Natural killer cell treated with Interleukin-12 subunit alpha and Interleukin-12 subunit beta and Interleukin-15 and Interleukin-18, amount 100 ng/mL, for 72 hours (primary cell): ENCODE measurements around the gene TAPBP. TPM values are rescaled to one million over a fixed set of nuclear protein-coding genes. Genes with fewer than 3 reads are reported as not detected.
"Not testable (repeated sequence)": the region's sequence is repeated elsewhere in the genome, so short reads cannot be mapped to it uniquely, and the experiment has no call there.

Experiments used
- ATAC-seq, 2 donors: fragments of 150-1000 bp; cut with Tn5 transposase in 1 of 2; sonication (Bioruptor Pico), chemical (Tn5 transposase) in 1 of 2; 2 replicates each; pipeline ENCODE4 v1.10.0; 2021
- DNase-seq: peaks from one replicate; pipeline ENCODE4 v3.0.0; 2022; ENCODE audit warnings: low spot score
- H3K27ac Mint-ChIP-seq, 2 donors: 1 replicate in 1 of 2; 2 replicates in 1 of 2; pipeline ENCODE4 v1.8.0; 2022; ENCODE audit warnings: mixed read lengths in 2 of 2, mild to moderate bottlenecking in 1 of 2, moderate library complexity in 1 of 2
- H3K27me3 Mint-ChIP-seq, 2 donors: 1 replicate in 1 of 2; 2 replicates in 1 of 2; pipeline ENCODE4 v1.8.0; 2022; ENCODE audit warnings: mixed read lengths in 2 of 2
- H3K36me3 Mint-ChIP-seq: one replicate; pipeline ENCODE4 v1.8.0; 2022; ENCODE audit warnings: mixed read lengths
- H3K4me1 Mint-ChIP-seq, 2 donors: 1 replicate in 1 of 2; 2 replicates in 1 of 2; pipeline ENCODE4 v1.8.0; 2022; ENCODE audit warnings: low read depth in 2 of 2, mixed read lengths in 2 of 2, mild to moderate bottlenecking in 1 of 2
- H3K4me3 Mint-ChIP-seq: one replicate; pipeline ENCODE4 v1.8.0; 2022; ENCODE audit warnings: mixed read lengths
- H3K9me3 Mint-ChIP-seq: 2 replicates; pipeline ENCODE4 v1.8.0; 2022; ENCODE audit warnings: mixed read lengths
- total RNA-seq, 2 donors: library from RNA; stranded (reverse); gene quantifications; one replicate each; pipeline ENCODE4 v1.2.3, GENCODE V29; 2022

The TAPBP gene
- total RNA-seq, 2 donors from 2014 or later: 243 to 346 TPM

- H3K9me3 Mint-ChIP-seq: no peaks in the 10 kb centered on the region
- H3K4me3 Mint-ChIP-seq: peak overlapping the region; percentile 95
- no peak for ATAC-seq
- no peaks in the 10 kb centered on the region for H3K27me3 Mint-ChIP-seq
- H3K36me3 Mint-ChIP-seq: peaks cover 35% of the 10 kb centered on the region
- H3K27ac Mint-ChIP-seq: peak overlapping the region; percentile 97 to 99
- DNase-seq: no peak
- H3K4me1 Mint-ChIP-seq: peaks cover 57 to 72% of the 10 kb centered on the region in 2 donors
These were observed 39.7 kb downstream of the TAPBP start for GRCh38 chr6:33273924-33274902.

DNA sequence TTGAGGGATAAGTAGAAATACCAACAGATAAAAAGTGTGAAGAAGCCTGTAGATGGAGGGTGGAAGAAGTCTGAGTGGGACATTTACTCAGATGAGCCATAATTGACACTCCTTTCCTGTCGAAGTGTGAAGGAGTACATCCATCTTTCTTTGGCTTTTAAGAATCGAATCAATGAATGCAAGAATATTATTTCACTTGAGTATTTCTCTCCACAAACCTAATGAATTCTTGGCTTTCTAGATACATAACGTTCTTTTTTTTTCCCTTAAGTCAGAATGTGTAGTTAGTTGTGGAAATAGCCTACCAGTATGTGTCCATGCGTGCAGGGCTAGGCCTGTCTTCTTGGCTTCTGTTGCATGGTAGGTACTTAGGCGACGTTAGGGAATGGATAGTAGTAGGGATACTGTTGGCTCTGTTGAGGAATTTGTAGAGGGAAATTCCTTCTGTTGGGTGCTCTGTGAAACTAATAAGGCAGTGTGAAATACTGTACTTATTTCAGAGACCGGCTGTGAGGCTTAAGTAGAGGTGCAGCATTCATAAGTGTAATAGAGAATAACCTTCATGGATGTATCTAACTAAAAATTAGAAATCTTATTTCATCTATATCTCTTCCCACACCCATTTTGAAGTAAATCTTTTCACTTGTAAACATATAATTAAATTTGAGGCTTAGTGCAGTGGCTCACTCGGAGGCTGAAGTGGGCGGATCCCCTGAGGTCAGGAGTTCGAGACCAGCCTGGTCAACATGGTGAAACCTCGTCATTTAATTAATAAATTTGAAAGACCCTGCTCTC is 40.6 kb downstream of the TAPBP start:
- Mint-ChIP-seq H3K36me3 (peaks cover 40% of the 10 kb centered on the region), H3K9me3 (no peaks in the 10 kb centered on the region), H3K4me1 (peaks cover 52 to 72% of the 10 kb centered on the region in 2 donors), H3K27me3 (no peaks in the 10 kb centered on the region), H3K4me3 (peak overlapping the region; percentile 95), H3K27ac (peak overlapping the region; percentile 97 to 99)
- DNase-seq (no peak), ATAC-seq (no peak)

DNA sequence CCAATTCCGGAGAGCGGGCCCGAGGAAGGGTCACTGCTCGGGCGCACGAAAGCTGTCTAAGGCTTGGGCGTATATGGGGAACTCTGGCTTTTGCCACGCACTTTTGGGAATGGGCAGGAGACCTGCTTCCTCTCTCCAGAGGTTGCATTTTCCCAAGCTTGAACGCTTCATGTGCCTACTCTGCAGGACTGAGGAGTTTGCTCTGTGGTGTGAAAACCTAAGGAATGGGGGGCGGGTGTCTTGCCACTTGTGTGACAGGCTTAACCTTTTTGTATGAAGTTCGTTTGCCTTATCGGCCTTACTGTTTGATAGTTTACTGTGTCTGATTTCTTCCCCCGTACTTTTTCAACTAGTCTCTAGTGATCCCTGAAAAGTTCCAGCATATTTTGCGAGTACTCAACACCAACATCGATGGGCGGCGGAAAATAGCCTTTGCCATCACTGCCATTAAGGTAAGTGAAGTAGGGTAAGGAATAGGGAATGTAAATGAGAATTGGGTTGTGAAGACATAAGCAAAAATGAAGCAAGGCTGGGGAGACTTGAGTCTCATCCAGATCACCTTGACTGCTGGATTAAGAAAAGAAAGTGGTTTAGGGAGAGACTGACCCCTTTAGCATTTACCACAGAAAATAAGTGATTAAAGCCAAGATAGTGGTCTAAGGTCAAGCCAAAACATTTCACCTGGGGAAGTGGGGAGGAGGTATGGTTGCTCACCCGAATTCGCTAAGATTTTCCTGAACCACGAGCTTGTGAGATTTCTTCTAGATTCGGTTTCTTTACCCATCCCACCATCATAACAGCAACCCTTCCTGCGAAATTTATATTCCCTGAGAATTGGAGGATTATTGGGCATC is 41.4 kb downstream of the TAPBP start:
- peaks cover 47 to 71% of the 10 kb centered on the region in 2 donors for H3K4me1 Mint-ChIP-seq
- ATAC-seq: peak; percentile 10 to 17
- DNase-seq: no peak
- H3K9me3 Mint-ChIP-seq: no peaks in the 10 kb centered on the region
- H3K4me3 Mint-ChIP-seq: peak overlapping the region; percentile 95
- peaks cover 46% of the 10 kb centered on the region for H3K36me3 Mint-ChIP-seq
- no peaks in the 10 kb centered on the region for H3K27me3 Mint-ChIP-seq
- H3K27ac Mint-ChIP-seq: peak overlapping the region; percentile 97 to 99

GRCh38 chr6:33271468-33272274 is 42.2 kb downstream of the TAPBP start, which contains the start of the genes RPS18 and VPS52:
RPS18 (plus strand) TSS chr6:33272075; CDS start chr6:33272120, 45 bp downstream.
VPS52 (minus strand) TSS chr6:33271876; CDS start chr6:33271675, 201 bp downstream.
- ATAC-seq (peak; percentile 92 to 96), DNase-seq (peak; percentile 95)
- H3K36me3 Mint-ChIP-seq: peaks cover 48% of the 10 kb centered on the region
- peak within 1 kb of the TSS; percentile 97 to 99 for H3K27ac Mint-ChIP-seq
- peaks cover 46 to 69% of the 10 kb centered on the region in 2 donors for H3K4me1 Mint-ChIP-seq
- no peaks in the 10 kb centered on the region for H3K9me3 Mint-ChIP-seq
- H3K4me3 Mint-ChIP-seq: peak within 1 kb of the TSS; percentile 95
- H3K27me3 Mint-ChIP-seq: no peaks in the 10 kb centered on the region

DNA sequence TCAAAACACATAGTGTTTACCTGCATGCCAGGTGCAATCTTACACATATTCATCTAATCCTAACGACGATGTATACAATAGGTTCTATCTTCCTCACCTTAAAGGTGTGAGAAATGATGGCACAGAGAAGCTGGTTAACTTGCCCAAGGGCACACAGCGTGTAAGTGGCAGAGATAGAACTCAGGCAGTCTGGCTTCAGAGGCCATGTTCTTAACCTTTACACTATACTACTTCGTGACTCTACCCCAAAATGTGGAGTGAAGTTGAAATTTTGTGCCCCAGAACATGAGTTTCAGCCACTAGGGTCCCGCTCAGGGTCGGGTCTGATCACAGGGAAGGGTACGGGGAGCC is 42.8 kb downstream of the TAPBP start:
- peak in 1 of 2 donors; percentile 2 for ATAC-seq

DNA sequence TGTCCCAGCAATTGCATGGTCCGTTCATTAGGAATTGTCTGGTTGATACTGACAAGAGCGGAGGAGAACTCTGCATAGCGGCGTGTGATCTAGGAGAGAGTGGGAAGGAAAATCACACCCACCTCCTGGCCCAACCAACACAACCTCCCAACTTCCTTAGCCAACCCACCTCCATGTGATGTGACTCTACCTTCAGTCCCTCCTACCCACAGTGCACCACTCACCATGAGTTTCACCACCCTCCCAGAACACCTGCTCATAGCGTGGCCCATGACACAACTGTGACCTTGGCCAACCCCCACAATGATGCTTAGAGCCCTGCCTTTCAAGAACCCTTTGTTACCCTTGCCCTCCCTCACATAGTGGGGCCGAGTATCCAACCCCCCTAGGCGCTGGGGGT is 49.9 kb downstream of the TAPBP start:
- H3K4me3 Mint-ChIP-seq: no peak overlapping the region
- H3K36me3 Mint-ChIP-seq: peaks cover 23% of the 10 kb centered on the region
- no peak overlapping the region for H3K27ac Mint-ChIP-seq
- no peaks in the 10 kb centered on the region for H3K9me3 Mint-ChIP-seq
- peak in 1 of 2 donors; percentile 28 for ATAC-seq
- H3K4me1 Mint-ChIP-seq: peaks cover 9% of the 10 kb centered on the region in 2 donors
- no peaks in the 10 kb centered on the region for H3K27me3 Mint-ChIP-seq
- DNase-seq: peak; percentile 38

More for the DNA sequence above, 42.8 kb downstream of the TAPBP start:
- H3K4me3 Mint-ChIP-seq: peak overlapping the region; percentile 95
- no peak for DNase-seq
- H3K36me3 Mint-ChIP-seq: peaks cover 42% of the 10 kb centered on the region
- H3K9me3 Mint-ChIP-seq: no peaks in the 10 kb centered on the region
- H3K4me1 Mint-ChIP-seq: peaks cover 45 to 63% of the 10 kb centered on the region in 2 donors
- H3K27ac Mint-ChIP-seq: peak overlapping the region; percentile 97 to 99
- H3K27me3 Mint-ChIP-seq: no peaks in the 10 kb centered on the region

GRCh38 chr6:33262490-33262889 is 51.4 kb downstream of the TAPBP start:
- not testable (repeated sequence) for DNase-seq, H3K27ac Mint-ChIP-seq, ATAC-seq, H3K4me3 Mint-ChIP-seq, H3K9me3 Mint-ChIP-seq, H3K27me3 Mint-ChIP-seq, H3K4me1 Mint-ChIP-seq
- H3K36me3 Mint-ChIP-seq: peaks cover 12% of the 10 kb centered on the region

DNA sequence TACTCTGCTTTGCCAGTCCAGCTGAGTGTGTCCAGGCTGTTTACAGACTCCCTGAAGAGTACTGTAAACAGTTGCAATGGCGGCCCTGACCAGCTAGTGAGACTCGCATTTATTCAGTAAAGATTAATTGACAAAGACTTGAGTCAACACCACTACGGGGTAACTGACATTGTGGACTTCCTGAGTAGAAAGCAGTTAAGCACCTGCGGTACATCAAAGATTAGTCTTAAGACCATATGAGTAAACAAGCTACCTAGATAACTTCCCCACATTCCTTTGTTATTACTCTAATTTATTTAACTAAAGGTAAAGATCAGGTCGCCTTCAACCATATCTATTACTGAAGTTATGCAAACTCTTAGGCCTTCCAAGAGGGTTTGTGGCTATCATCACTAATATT is 54.8 kb downstream of the TAPBP start:
- Mint-ChIP-seq H3K4me1 (peaks cover 4 to 5% of the 10 kb centered on the region in 2 donors), H3K4me3 (no peak overlapping the region)
- ATAC-seq: no peak

DNA sequence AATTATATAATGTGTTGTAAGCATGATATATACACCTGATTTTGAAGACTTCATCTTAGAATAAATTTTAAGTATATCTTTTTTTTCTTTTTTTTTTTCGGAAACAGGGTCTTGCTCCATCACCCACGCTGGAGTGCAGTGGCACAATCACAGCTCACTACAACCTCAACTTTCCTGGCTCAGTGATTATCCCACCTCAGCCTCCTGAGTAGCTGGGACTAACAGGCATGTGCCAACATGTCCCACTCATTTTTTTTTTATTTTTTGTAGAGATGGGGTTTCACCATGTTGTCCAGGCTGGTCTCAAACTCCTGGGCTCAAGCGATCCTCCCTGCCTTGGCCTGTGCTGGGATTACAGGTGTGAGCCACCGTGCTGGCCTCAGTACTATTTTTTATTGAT is 59.3 kb downstream of the TAPBP start:
- H3K9me3 Mint-ChIP-seq: no peaks in the 10 kb centered on the region
- no peak overlapping the region for H3K4me3 Mint-ChIP-seq
- peaks cover 19 to 20% of the 10 kb centered on the region in 2 donors for H3K4me1 Mint-ChIP-seq
- no peak for ATAC-seq
- no peak for DNase-seq
- H3K27ac Mint-ChIP-seq: no peak overlapping the region
- H3K27me3 Mint-ChIP-seq: no peaks in the 10 kb centered on the region
- H3K36me3 Mint-ChIP-seq: peaks cover 16% of the 10 kb centered on the region

More for the DNA sequence above, 54.8 kb downstream of the TAPBP start:
- Mint-ChIP-seq H3K36me3 (peaks cover 9% of the 10 kb centered on the region), H3K9me3 (no peaks in the 10 kb centered on the region), H3K27ac (no peak overlapping the region), H3K27me3 (no peaks in the 10 kb centered on the region)
- no peak for DNase-seq

DNA sequence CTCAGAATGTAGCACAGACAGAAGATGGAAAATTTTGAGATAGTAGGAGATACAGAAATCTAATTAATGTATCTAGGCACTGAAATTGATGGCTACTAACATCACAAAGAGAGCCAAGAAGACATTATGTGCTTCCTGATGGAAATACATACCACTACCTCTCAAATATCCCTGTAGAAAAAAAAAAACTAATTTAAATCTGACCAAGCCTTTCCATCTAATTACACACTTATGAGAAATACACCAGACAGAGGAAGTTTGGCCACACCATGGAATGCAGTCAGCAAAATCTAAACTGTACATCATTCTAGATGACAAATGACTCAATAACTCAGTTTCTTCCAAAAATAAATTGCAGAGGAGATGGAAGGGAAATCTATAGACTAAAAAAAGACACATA is 61.1 kb downstream of the TAPBP start:
- Mint-ChIP-seq H3K4me3 (no peak overlapping the region), H3K27me3 (no peaks in the 10 kb centered on the region), H3K9me3 (no peaks in the 10 kb centered on the region), H3K36me3 (peaks cover 16% of the 10 kb centered on the region), H3K27ac (peak overlapping the region; percentile 11 to 29), H3K4me1 (peaks cover 29 to 31% of the 10 kb centered on the region in 2 donors)
- ATAC-seq (no peak), DNase-seq (no peak)

DNA sequence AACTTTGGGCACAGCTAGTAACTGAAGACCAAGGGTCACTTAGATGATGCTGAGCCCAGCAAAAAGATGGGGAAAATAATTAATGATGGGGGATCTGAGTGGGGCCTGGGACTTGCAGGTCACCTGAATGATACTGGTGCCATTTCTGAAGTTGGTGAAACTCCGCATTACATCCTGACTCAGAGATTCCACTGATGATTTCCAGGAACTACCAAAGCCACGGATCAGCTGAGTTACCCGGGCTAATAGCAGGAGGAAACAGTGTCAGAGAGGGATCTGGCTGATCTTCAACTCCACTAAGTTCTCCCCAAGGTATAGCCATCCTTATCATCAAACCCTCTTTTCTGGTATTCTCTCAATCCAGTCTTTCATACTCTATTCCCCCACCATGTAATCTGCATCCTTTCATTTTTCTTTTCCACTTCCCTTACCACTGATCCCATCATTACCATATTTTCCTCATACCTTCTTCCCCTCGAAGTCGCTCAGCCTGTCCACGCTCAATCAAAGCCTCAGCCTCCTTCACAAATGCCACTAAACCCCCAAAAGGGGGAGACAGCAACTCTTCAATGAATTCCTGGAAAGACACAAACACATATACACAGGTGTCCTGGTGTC is 62.4 kb downstream of the TAPBP start:
- no peak for ATAC-seq
- Mint-ChIP-seq H3K9me3 (no peaks in the 10 kb centered on the region), H3K36me3 (peaks cover 16% of the 10 kb centered on the region), H3K27ac (peak overlapping the region; percentile 26 to 98), H3K27me3 (no peaks in the 10 kb centered on the region), H3K4me1 (peaks cover 29 to 31% of the 10 kb centered on the region in 2 donors), H3K4me3 (peak overlapping the region; percentile 59)
- peak; percentile 31 for DNase-seq

DNA sequence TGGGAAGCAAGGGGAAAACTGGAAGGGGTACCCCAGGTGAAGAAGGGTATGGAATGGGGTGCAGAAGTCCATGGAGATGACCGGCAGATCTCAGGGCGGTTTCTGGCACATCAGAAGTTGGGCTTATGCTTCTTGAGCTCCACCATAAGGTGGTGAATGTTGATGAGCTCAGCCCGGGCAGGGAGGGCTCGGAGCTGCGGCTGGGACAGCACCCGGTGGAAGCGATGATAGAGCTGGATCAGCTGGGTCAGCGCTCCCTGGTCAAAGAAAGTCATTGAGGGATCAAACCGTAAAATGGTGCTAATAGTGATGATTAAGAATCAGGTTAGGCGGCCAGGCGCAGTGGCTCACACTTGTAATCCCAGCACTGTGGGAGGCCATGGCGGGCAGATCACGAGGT is 63.1 kb downstream of the TAPBP start:
- Mint-ChIP-seq H3K27me3 (no peaks in the 10 kb centered on the region), H3K9me3 (no peaks in the 10 kb centered on the region), H3K4me3 (peak overlapping the region; percentile 97), H3K27ac (peak overlapping the region; percentile 96 to 98), H3K4me1 (peaks cover 29 to 31% of the 10 kb centered on the region in 2 donors), H3K36me3 (peaks cover 16% of the 10 kb centered on the region)
- DNase-seq (no peak), ATAC-seq (no peak)
